ENCODE data around the gene TRIM37. TPM values are rescaled to one million over a fixed set of nuclear protein-coding genes. Genes with fewer than 3 reads are reported as not detected.
A peak's percentile ranks its signal among the peaks of the same experiment; 100 is the strongest.

The TRIM37 gene
- total RNA-seq, 6 experiments from 2014 or later = 7.2 to 11.0 (median 9.0) TPM

DNA sequence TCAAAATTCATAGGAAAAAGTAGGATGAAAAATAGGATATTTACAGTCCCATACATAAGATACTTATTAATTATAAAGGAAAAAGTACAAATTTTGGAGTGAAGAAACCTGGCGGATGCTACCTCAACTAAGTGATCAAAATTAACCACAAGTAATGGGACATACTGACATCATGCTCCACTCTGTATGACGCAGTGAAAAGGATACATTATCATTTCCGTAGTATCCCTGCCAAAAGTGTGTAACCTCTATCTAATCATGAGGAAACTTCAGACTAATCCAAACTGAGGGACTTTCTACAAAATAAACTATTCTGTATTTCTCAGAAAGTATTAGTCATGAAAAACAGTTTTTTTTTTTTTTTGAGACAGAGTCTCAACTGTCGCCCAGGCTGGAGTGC, 60.5 kb downstream of the TRIM37 start:
- no peak for DNase-seq
- no peak for TF ChIP-seq POLR2A (IDR thresholded peaks at IDR 0.05)
- TF ChIP-seq, protein P1, sequence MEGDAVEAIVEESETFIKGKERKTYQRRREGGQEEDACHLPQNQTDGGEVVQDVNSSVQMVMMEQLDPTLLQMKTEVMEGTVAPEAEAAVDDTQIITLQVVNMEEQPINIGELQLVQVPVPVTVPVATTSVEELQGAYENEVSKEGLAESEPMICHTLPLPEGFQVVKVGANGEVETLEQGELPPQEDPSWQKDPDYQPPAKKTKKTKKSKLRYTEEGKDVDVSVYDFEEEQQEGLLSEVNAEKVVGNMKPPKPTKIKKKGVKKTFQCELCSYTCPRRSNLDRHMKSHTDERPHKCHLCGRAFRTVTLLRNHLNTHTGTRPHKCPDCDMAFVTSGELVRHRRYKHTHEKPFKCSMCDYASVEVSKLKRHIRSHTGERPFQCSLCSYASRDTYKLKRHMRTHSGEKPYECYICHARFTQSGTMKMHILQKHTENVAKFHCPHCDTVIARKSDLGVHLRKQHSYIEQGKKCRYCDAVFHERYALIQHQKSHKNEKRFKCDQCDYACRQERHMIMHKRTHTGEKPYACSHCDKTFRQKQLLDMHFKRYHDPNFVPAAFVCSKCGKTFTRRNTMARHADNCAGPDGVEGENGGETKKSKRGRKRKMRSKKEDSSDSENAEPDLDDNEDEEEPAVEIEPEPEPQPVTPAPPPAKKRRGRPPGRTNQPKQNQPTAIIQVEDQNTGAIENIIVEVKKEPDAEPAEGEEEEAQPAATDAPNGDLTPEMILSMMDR (IDR thresholded peaks at IDR 0.05) = no peak
- Histone ChIP-seq H3K9me3 (no peaks in the 10 kb centered on the region), H3K27ac (no peak overlapping the region), H3K36me3 (peaks cover 0 to 30% (median 8%) of the 10 kb centered on the region in 4 donors), H3K4me1 (no peaks in the 10 kb centered on the region), H3K4me3 (no peak overlapping the region), H3K27me3 (no peaks in the 10 kb centered on the region)
- WGBS (ENCODE audit: insufficient coverage, low coverage, low lambda C conversion rate, missing lambda C conversion rate) = 78% methylated on average over 4 of the region's 4 CpGs
- peak in 1 of 4 donors; percentile 48 for ATAC-seq
- intact Hi-C loops (cut with DNase I) = no loop called here

DNA sequence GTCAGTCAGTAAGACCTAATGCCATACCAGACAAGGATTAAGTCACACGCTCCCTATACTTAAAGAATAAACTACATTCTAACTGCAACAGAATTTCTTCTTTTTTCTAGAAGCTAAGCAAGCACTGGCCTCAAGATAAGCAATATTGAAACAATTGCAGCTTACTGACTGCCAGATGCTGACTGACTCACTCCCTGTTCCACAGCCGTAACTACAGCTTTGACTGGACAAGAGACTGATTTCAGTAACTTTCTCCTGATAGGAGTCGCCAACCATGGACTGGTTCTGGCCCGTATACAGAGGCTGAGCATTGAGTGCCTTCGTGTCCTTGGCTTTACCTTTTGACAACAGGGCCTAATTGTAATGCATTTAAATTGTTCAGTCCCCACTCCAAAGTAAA, 67.9 kb downstream of the TRIM37 start:
- no peak overlapping the region for H3K4me3 ChIP-seq
- H3K36me3 ChIP-seq = peaks cover 0 to 35% (median 16%) of the 10 kb centered on the region in 4 donors
- TF ChIP-seq, protein P1 (IDR thresholded peaks at IDR 0.05) = no peak
- no peak for TF ChIP-seq POLR2A (IDR thresholded peaks at IDR 0.05)
- no peaks in the 10 kb centered on the region for H3K9me3 ChIP-seq
- DNase-seq = no peak
- ATAC-seq = no peak
- no peaks in the 10 kb centered on the region for H3K4me1 ChIP-seq
- intact Hi-C loops (cut with DNase I) = no loop called here
- H3K27ac ChIP-seq = no peak overlapping the region
- H3K27me3 ChIP-seq = no peaks in the 10 kb centered on the region
- WGBS (ENCODE audit: insufficient coverage, low coverage, low lambda C conversion rate, missing lambda C conversion rate) = 90% methylated on average over 5 of the region's 5 CpGs

DNA sequence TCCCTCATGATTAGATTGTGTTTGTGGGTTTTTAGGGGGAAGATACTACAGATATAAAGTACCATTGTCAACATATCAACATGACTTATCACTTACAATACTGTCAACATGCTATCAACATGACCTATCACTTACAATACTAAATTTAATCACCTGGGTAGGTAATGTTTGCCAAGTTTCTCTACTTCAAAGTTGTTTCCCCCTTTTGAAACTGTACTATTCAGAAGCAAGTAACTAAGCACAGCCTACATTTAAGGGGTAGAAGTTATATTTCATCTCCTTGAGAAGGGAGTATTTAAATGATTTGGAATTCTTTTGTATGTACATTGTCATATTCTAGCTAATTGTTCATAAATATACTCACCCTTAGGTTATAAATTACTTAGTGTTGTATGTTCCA, 68.7 kb downstream of the TRIM37 start:
- Histone ChIP-seq H3K4me1 (no peaks in the 10 kb centered on the region), H3K4me3 (no peak overlapping the region), H3K9me3 (no peaks in the 10 kb centered on the region), H3K27me3 (no peaks in the 10 kb centered on the region), H3K27ac (no peak overlapping the region), H3K36me3 (peaks cover 0 to 30% (median 13%) of the 10 kb centered on the region in 4 donors)
- intact Hi-C loops (cut with DNase I) = no loop called here
- ATAC-seq (no peak), DNase-seq (no peak)
- TF ChIP-seq POLR2A (IDR thresholded peaks at IDR 0.05) = no peak
- TF ChIP-seq, protein P1 (IDR thresholded peaks at IDR 0.05) = no peak

DNA sequence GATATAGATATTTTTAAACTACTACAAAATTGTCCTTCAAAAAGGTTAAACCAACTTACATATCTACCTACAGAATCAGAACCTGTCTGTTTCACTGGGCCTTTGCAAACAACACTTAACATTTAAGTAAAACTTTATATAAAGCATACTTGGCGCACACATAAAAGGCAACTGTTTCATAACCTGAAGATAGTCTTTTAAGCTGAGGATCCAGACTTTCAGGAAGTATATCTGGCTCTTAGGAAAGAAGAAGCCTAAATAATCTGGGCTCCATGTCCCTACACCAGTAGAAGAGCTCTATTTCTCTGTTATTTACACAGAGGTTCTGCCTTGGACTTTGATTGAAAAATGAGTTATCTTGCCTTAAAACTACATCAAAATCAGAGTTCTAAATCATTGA, 75.9 kb downstream of the TRIM37 start:
- no peak overlapping the region for H3K4me3 ChIP-seq
- no peaks in the 10 kb centered on the region for H3K9me3 ChIP-seq
- ATAC-seq (no peak), DNase-seq (no peak)
- H3K27ac ChIP-seq = no peak overlapping the region
- 100% methylated on average over 1 of the region's 1 CpG for WGBS (ENCODE audit: insufficient coverage, low coverage, low lambda C conversion rate, missing lambda C conversion rate)
- H3K36me3 ChIP-seq = peaks cover 0 to 7% (median 0%) of the 10 kb centered on the region in 4 donors
- H3K4me1 ChIP-seq = peaks cover 0 to 26% (median 0%) of the 10 kb centered on the region in 4 donors
- no peak for TF ChIP-seq POLR2A (IDR thresholded peaks at IDR 0.05)
- TF ChIP-seq, protein P1 (IDR thresholded peaks at IDR 0.05) = no peak
- H3K27me3 ChIP-seq = no peaks in the 10 kb centered on the region
- intact Hi-C loops (cut with DNase I) = no loop called here

DNA sequence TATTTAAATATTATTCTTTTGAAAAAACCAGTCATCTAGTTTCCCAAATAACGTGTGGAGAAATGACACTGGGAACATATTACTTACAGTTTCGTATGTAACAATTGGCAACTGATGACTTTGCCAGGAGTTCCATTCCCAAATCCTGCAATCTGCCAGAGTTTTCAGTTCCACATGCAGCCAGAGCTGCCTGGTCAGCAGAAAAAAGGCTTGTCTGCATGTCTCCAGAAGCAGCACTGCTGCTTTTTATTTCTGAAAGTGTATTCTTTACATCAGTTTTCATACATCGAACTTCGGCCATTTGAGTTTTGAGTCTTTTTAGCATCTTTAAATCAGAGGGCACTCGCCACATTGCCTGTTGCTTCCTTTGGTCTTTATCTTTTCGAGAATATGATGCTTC, 78.4 kb downstream of the TRIM37 start:
- intact Hi-C loops (cut with DNase I) = no loop called here
- 92% methylated on average over 6 of the region's 6 CpGs for WGBS (ENCODE audit: insufficient coverage, low coverage, low lambda C conversion rate, missing lambda C conversion rate)
- Histone ChIP-seq H3K9me3 (no peaks in the 10 kb centered on the region), H3K4me1 (peaks cover 0 to 26% (median 0%) of the 10 kb centered on the region in 4 donors), H3K36me3 (peaks cover 0 to 7% (median 0%) of the 10 kb centered on the region in 4 donors), H3K27ac (peak overlapping the region in 1 of 3 donors; percentile 50), H3K27me3 (no peaks in the 10 kb centered on the region), H3K4me3 (no peak overlapping the region)
- DNase-seq = no peak
- TF ChIP-seq, protein P1 (IDR thresholded peaks at IDR 0.05) = no peak
- TF ChIP-seq POLR2A (IDR thresholded peaks at IDR 0.05) = no peak
- ATAC-seq = peak in 1 of 4 donors; percentile 71

Measured in right lobe of liver (tissue), 6 donors.